NT2/D1 (cell line): Measurements from ENCODE around the gene NIT2.

Source experiments
- DNase-seq: peaks from one replicate; pipeline ENCODE4 v3.0.0-alpha.2; 2011; ENCODE audit warnings: low read depth, low spot score
- H3K27me3 ChIP-seq: 2 replicates; pipeline ENCODE4 v1.6.0; 2011; ENCODE audit warnings: mild to moderate bottlenecking; ENCODE audit not compliant: insufficient read length, insufficient read depth
- H3K36me3 ChIP-seq: 2 replicates; pipeline ENCODE4 v1.6.1; 2011; ENCODE audit warnings: mild to moderate bottlenecking, low read length, mixed read lengths; ENCODE audit not compliant: insufficient read depth, insufficient read length
- H3K4me1 ChIP-seq: 2 replicates; pipeline ENCODE4 v1.5.1; 2011; ENCODE audit not compliant: insufficient read depth, insufficient read length
- H3K4me3 ChIP-seq: 2 replicates; pipeline ENCODE4 v1.5.1; 2011; ENCODE audit warnings: low read depth; ENCODE audit not compliant: insufficient read length
- H3K9ac ChIP-seq: 2 replicates; pipeline ENCODE4 v1.6.0; 2011; ENCODE audit warnings: low read depth; ENCODE audit not compliant: insufficient read length
- H3K9me3 ChIP-seq: 2 replicates; pipeline ENCODE4 v1.5.1; 2011; ENCODE audit warnings: mild to moderate bottlenecking, low read length; ENCODE audit not compliant: insufficient read depth
- SUZ12 ChIP-seq: IDR thresholded peaks from 2 replicates; pipeline ENCODE4 v1.6.1; 2011; ENCODE audit not compliant: insufficient read length, insufficient read depth; ENCODE audit errors: extremely low read depth
- YY1 ChIP-seq: IDR thresholded peaks from 2 replicates; pipeline ENCODE4 v1.6.1; 2011; ENCODE audit not compliant: insufficient read length, insufficient read depth
- ZNF274 ChIP-seq: IDR thresholded peaks from 2 replicates; pipeline ENCODE4 v1.6.1; 2011; ENCODE audit warnings: mild to moderate bottlenecking, low read depth, low read length

The NIT2 gene

DNA sequence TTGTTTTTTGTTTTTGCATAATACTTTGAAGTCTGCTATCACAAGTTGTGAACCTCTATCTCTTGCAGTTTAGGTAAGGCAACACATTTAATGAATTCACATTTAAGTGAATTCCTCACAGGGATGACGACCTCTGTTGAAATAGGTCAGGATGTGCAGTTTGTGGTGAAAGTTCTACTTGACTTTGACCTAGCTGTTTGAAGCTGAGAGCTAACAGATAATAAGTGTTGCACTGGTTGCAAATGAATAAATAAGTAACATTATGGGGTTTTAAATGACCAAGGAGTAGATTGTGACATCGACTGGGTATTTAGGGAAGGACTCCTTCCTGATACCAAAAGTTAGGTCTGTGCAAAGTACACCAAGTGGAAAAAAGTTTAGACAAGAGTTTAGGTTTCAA, 23.9 kb downstream of the NIT2 start:
- H3K9me3 ChIP-seq, result no peaks in the 10 kb centered on the region
- no peak overlapping the region for H3K9ac ChIP-seq
- no peak overlapping the region for H3K4me3 ChIP-seq
- H3K36me3 ChIP-seq, result peaks cover 63% of the 10 kb centered on the region
- DNase-seq, result no peak
- TF ChIP-seq ZNF274 (no peak), SUZ12 (no peak), YY1 (no peak)
- H3K27me3 ChIP-seq, result no peaks in the 10 kb centered on the region
- no peaks in the 10 kb centered on the region for H3K4me1 ChIP-seq

DNA sequence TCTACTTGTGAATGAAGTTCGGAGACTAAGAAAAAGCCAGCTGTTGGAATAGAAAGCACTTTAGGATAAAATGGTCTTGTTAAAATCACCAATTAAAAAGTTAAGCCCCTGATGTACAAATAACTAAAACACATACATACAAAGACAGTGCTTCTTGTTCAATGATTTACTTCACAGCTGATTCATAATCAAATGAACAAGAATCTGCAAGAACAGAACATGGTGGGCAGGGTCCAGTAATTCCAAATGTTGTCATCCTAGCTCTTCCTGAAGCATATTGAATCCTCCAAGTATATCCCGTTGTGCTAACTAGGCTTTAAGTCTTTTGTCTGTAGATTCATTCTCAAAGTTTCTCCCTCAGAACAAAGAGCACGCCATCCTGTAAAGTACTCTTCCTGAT, 24.5 kb downstream of the NIT2 start:
- Histone ChIP-seq H3K4me3 (no peak overlapping the region), H3K9ac (no peak overlapping the region), H3K27me3 (no peaks in the 10 kb centered on the region), H3K9me3 (no peaks in the 10 kb centered on the region), H3K36me3 (peaks cover 63% of the 10 kb centered on the region), H3K4me1 (no peaks in the 10 kb centered on the region)
- DNase-seq, result no peak
- TF ChIP-seq YY1 (no peak), ZNF274 (no peak), SUZ12 (no peak)

DNA sequence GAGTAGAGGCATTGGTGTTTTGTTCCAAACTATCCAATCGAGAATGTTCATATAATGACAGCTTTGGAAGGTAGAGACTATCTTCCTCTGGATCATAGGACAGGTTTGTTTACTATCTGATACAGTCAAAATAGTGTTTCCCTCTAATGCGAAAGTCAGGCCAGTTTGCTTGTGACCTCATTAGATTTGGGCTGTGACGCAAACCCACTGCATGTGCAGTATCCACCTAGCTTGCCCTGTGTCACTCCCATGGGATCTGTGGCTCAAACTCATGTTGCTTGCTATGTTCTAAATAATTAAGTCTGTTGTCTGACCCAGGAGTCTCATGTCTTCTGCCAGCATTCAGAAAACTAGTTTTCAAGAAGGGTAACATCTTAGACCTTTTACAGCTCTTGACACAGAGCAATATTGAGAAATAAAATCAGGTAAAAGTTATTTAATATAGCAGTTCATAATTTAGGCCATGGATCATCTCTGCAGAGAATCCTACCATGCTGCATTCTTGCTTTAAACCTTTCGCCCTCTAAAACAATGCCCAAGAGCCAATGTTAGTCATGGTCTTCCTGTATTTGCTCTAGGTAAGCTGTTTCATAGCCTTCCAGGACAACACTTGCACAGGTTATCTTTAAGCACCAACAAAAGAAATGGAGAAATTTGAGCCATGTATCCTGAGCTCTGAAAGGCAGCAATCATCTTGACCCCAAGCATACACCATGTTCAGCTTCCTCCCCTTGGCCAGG, 26.4 kb downstream of the NIT2 start:
- H3K27me3 ChIP-seq, result no peaks in the 10 kb centered on the region
- peaks cover 66% of the 10 kb centered on the region for H3K36me3 ChIP-seq
- H3K4me3 ChIP-seq, result no peak overlapping the region
- no peak for DNase-seq
- H3K9ac ChIP-seq, result no peak overlapping the region
- TF ChIP-seq ZNF274 (no peak), SUZ12 (no peak), YY1 (no peak)
- no peaks in the 10 kb centered on the region for H3K9me3 ChIP-seq
- no peaks in the 10 kb centered on the region for H3K4me1 ChIP-seq

DNA sequence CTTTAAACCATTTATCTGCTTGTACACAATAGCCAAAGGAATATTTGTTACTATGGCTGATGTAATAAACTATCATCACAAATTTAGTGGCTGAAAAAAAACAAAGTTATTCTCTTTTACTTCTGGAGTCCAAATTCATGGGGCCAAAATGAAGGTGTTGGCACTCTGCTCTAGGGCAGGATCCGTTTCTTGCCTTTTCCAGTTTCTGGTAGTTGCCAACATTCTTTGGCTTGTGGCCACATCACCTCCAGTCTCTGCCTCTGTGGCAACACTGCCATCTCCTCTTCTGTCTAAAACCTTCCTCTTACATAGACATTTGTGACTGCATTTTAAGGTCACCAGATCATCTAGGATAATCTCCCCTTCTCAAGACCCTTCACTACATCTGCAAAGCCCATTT, 27.3 kb downstream of the NIT2 start:
- TF ChIP-seq YY1, result no peak
- no peak for TF ChIP-seq ZNF274
- no peak for TF ChIP-seq SUZ12

DNA sequence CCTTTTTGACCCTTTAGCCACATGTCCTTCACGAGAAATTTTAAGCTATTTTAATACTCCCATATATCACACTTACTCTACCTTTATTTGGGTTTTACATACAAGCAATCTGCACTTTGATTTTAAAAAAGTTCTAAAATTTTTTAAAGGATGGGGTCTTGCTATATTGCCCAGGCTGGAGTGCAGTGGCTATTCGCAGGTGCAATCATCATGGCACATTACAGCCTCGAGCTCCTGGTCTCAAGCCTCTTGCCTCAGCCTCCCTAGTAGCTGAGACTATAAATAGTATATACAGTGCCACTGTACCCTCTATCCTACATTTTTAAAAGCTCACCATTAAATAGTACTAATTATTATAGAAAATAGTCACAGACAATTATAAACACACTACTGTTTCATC, 29.9 kb downstream of the NIT2 start:
- peaks cover 83% of the 10 kb centered on the region for H3K36me3 ChIP-seq
- no peak for DNase-seq
- H3K4me1 ChIP-seq, result no peaks in the 10 kb centered on the region
- no peaks in the 10 kb centered on the region for H3K27me3 ChIP-seq
- H3K9ac ChIP-seq, result no peak overlapping the region
- no peaks in the 10 kb centered on the region for H3K9me3 ChIP-seq
- no peak overlapping the region for H3K4me3 ChIP-seq
- TF ChIP-seq YY1, result no peak
- TF ChIP-seq ZNF274, result no peak
- no peak for TF ChIP-seq SUZ12

More for the DNA sequence above, 27.3 kb downstream of the NIT2 start:
- peaks cover 70% of the 10 kb centered on the region for H3K36me3 ChIP-seq
- H3K9ac ChIP-seq, result no peak overlapping the region
- no peaks in the 10 kb centered on the region for H3K9me3 ChIP-seq
- H3K4me3 ChIP-seq, result no peak overlapping the region
- H3K27me3 ChIP-seq, result no peaks in the 10 kb centered on the region
- no peak for DNase-seq
- H3K4me1 ChIP-seq, result no peaks in the 10 kb centered on the region

DNA sequence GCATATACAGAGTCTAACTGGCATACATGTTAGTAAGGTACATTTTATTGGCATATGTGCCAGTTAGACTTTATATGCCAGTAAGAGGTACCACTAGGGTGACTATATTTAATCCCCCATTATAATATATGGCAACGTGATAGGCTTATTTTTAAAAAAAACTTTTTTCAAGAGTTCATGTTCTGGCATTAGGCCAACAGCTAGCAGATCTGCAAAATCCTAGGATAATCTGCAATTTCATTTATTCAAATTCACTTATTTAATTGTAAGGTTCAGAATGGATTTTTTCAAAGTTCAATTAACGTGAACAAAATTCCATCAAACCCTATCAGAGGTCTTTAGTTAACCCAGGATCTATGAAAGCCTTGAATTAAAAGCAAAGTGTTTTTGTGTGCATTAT, 31.9 kb downstream of the NIT2 start:
- Histone ChIP-seq H3K4me1 (no peaks in the 10 kb centered on the region), H3K9ac (no peak overlapping the region), H3K27me3 (no peaks in the 10 kb centered on the region), H3K9me3 (no peaks in the 10 kb centered on the region), H3K36me3 (peaks cover 86% of the 10 kb centered on the region), H3K4me3 (no peak overlapping the region)
- TF ChIP-seq YY1 (no peak), SUZ12 (no peak), ZNF274 (no peak)
- DNase-seq, result no peak

DNA sequence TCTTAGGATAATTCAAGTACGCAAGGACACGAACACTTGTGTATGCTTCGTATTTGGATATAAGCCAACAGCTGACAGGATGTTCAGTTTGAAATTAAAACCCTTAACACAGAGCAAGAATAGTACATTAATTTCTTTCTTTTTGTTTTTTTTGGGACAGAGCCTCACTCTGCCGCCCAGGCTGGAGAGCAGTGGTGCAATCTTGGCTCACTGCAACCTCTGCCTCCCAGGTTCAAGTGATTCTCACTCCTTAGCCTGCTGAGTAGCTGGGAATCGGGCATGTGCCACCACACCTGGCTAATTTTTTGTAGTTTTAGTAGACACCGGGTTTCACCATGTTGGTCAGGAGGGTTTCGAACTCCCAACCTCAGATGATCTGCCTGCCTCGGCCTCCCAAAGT, 33.9 kb downstream of the NIT2 start:
- H3K9me3 ChIP-seq, result no peaks in the 10 kb centered on the region
- peaks cover 90% of the 10 kb centered on the region for H3K36me3 ChIP-seq
- no peak overlapping the region for H3K4me3 ChIP-seq
- TF ChIP-seq YY1, result no peak
- no peak for TF ChIP-seq ZNF274
- TF ChIP-seq SUZ12, result no peak
- no peak overlapping the region for H3K9ac ChIP-seq
- H3K27me3 ChIP-seq, result no peaks in the 10 kb centered on the region
- no peak for DNase-seq
- no peaks in the 10 kb centered on the region for H3K4me1 ChIP-seq

DNA sequence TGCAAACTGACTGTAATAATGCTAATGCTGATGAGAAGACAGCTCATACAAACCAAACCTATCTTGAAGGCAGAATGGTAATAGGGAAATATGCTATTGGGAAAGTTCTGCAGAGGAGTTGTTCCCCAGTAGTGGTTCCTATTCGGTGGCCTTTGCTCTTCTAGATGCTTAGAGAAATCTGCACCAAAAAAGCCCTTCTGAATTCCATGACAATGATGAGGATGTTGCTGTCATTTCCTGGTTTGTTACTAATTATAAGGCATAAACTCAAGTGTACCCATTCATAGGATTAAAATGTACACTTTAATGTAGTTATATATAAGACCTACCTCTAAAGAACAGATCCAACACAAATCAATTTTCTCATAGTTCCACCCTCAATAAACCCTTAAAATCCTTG, 36.2 kb downstream of the NIT2 start:
- TF ChIP-seq SUZ12 (no peak), ZNF274 (no peak), YY1 (no peak)
- Histone ChIP-seq H3K9ac (no peak overlapping the region), H3K36me3 (peaks cover 78% of the 10 kb centered on the region), H3K4me3 (no peak overlapping the region), H3K27me3 (no peaks in the 10 kb centered on the region), H3K9me3 (no peaks in the 10 kb centered on the region), H3K4me1 (no peaks in the 10 kb centered on the region)
- no peak for DNase-seq
